ENCODE results near the gene UBA1.

GRCh38 chrX:47202877-47203276 is 9.2 kb downstream of the UBA1 start:
- TF ChIP-seq POLR2AphosphoS5 (IDR thresholded peaks at IDR 0.05; ENCODE audit: borderline replicate concordance, low read depth, low read length), result no peak
- no peak for TF ChIP-seq EZH2 (IDR thresholded peaks at IDR 0.05)

Measured in SK-N-MC (cell line).